ENCODE data around the gene SCIN.

The SCIN gene

DNA sequence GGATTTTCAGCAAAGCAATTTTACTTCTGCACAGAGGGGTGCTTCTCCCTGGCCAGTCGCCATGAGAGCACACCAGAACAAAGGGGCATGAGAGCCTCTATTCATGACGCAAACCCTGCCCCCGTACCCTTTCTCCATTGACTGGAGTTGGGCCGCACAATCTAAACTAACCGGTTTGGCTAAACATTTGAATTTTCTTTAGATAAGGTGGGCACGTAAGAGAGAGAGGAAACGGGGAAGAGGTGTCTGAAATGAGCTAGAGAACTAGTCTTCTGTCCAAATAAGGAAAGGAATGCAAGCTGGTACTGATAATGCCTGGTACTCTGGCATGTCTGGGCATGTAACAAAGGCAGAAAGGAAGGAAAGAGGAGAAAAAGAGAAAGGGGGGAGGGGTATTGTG, 13.2 kb upstream of the SCIN start:
- no peak overlapping the region for H3K27ac ChIP-seq
- TF ChIP-seq ZFX (IDR thresholded peaks at IDR 0.05; ENCODE audit: borderline replicate concordance) (no peak), CTCF (IDR thresholded peaks at IDR 0.05) (no peak)

- no peak for TF ChIP-seq CTCF (IDR thresholded peaks at IDR 0.05)
- no peak for TF ChIP-seq ZFX (IDR thresholded peaks at IDR 0.05; ENCODE audit: borderline replicate concordance)
- H3K27ac ChIP-seq = no peak overlapping the region
These were observed 5.3 kb upstream of the SCIN start for GRCh38 chr7:12564996-12565764.

GRCh38 chr7:12565873-12566272, 4.6 kb upstream of the SCIN start:
- no peak overlapping the region for H3K27ac ChIP-seq
- TF ChIP-seq ZFX (IDR thresholded peaks at IDR 0.05; ENCODE audit: borderline replicate concordance) = no peak
- no peak for TF ChIP-seq CTCF (IDR thresholded peaks at IDR 0.05)

- no peak overlapping the region for H3K27ac ChIP-seq
- TF ChIP-seq CTCF (IDR thresholded peaks at IDR 0.05) = no peak
- no peak for TF ChIP-seq ZFX (IDR thresholded peaks at IDR 0.05; ENCODE audit: borderline replicate concordance)
These were observed 3.5 kb upstream of the SCIN start for GRCh38 chr7:12567015-12567414.

- no peak for TF ChIP-seq CTCF (IDR thresholded peaks at IDR 0.05)
- no peak for TF ChIP-seq ZFX (IDR thresholded peaks at IDR 0.05; ENCODE audit: borderline replicate concordance)
- peak overlapping the region; percentile 58 for H3K27ac ChIP-seq
These were observed 847 bp upstream of the SCIN start for GRCh38 chr7:12569673-12570072.

GRCh38 chr7:12570168-12570533, 369 bp upstream of the SCIN start:
- TF ChIP-seq ZFX (IDR thresholded peaks at IDR 0.05; ENCODE audit: borderline replicate concordance) (no peak), CTCF (IDR thresholded peaks at IDR 0.05) (no peak)
- peak overlapping the region; percentile 58 for H3K27ac ChIP-seq

- H3K27ac ChIP-seq = no peak overlapping the region
- TF ChIP-seq CTCF (IDR thresholded peaks at IDR 0.05) = no peak
- TF ChIP-seq ZFX (IDR thresholded peaks at IDR 0.05; ENCODE audit: borderline replicate concordance) = no peak
These were observed 1.2 kb downstream of the SCIN start for GRCh38 chr7:12571691-12572090.
